ENCODE results near the gene IFNLR1. TPM values are rescaled to one million over a fixed set of nuclear protein-coding genes. Genes with fewer than 3 reads are reported as not detected.

IFNLR1 gene
- total and polyA plus RNA-seq, 2 donors = 0.51 to 0.79 TPM

DNA sequence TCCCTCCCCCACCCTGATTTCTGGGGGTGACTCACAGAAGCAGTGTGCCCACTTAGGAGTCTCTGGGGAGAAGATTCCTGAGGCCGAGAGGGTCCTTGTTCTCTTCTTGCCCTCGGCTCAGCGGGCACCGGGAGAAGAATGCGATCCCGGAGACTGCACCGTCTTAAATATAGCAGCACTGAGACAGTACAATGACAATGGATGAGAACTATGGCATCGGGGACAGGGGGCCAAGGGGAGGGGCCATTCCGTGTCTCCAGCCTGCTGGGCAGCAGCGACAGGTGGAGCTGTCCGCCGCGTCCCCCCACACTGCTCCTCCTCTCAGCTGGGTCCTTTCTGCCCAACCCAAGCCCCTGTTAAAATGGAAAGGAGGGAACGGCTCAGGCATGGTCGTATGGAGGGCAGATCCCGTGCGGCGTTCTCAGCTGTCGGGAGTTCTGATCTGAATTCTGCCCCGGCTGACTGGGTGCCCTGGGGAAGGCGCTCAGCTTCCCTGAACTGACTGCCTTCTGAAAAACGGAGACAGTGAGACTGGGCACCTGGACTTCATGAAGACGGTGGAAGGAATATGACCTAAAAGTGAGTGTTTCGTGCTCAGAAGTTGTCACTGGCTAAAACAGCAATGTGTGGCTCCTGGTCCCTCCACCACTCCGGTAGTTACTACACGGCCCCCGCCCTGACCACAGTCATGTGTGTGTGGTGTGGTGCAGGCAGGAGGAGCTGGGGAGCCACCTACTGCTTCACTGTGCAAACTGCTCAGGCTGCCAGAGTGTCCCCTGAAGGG is 74.9 kb downstream of the IFNLR1 start, which contains the start of gene MYOM3:
Gene MYOM3, minus strand, starts transcription at position 140 of the 784 bp plus-strand sequence. CDS start 3,499 bp downstream, outside the sequence.
- Histone ChIP-seq H3K36me3 (ENCODE audit: insufficient read depth) (no peaks in the 10 kb centered on the region), H3K27ac (ENCODE audit: low read depth) (no peak within 1 kb of the TSS), H3K4me3 (ENCODE audit: low read depth, low read length) (no peak within 1 kb of the TSS), H3K4me1 (ENCODE audit: insufficient read depth) (no peaks in the 10 kb centered on the region)
- 31% methylated on average over 27 of the region's 27 CpGs for WGBS
- DNase-seq (ENCODE audit: extremely low spot score) = peak; percentile 41

DNA sequence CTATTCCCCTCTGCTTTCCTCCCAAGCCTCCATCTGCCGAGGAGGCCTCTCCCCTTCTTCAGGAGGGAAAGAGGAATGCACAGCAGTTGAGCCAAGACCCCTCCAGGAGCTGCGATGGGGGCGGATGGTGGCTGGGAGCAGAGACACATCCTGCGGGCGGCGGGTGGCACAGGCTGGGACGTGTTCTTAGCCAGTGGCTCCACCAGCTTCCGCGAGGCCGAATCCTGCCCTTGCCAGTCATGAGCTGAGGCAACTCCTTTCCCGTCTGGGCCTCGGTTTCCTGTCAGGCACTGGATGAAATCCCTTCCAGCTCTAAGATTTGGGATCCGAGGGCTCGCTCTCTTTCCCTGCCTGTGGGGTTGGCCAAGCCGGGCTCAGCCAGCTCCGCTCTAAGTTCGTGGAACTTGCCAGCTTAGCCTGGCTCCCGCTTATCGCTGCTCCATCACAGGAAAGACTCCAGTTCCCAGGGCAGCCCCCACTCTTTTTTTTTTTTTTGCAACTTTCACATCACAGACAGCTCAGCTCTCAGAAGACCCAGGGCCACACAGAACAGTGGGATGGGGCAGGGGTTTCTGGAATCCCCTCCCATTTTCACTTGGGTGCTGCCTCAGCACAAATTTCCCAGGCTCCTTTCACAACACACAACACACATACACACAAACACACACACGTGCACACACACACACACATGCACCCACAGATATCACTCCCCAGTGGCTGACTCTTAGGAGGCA is 75.7 kb downstream of the IFNLR1 start:
- 70% methylated on average over 20 of the region's 20 CpGs for WGBS
- Histone ChIP-seq H3K4me1 (ENCODE audit: insufficient read depth) (no peaks in the 10 kb centered on the region), H3K36me3 (ENCODE audit: insufficient read depth) (no peaks in the 10 kb centered on the region), H3K4me3 (ENCODE audit: low read depth, low read length) (no peak overlapping the region), H3K27ac (ENCODE audit: low read depth) (no peak overlapping the region)
- no peak for DNase-seq (ENCODE audit: extremely low spot score)

DNA sequence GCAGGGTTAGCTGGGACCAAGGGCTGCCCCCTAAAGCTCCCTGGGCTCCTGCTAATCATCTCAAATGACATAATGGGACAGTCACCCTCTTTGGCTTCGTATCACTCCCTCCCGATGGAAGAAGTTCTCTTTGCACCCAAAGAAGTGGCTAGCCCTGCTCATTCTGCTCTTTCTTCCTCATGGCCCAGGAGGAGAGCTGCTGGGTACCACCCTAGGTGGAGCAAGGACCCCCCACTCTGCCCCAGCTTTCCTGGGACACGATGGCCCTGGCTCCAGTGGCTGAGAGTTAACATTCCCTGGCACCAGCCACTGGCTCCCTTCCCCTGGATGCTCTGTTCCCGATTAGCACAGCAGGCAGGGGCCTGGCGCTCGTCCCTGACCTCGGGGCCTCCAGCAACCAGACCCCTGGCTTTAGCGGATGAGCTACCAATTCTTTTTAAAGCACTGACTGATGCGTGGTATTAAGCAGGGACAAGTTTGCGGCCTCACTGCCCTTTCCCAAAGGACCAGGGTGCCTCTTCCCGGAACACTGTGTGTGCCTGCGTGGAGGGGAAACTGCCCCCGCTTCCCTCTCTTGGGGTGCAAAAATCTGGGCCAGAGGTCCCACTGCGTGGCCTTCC is 76.3 kb downstream of the IFNLR1 start:
- Histone ChIP-seq H3K4me3 (ENCODE audit: low read depth, low read length) (no peak overlapping the region), H3K36me3 (ENCODE audit: insufficient read depth) (no peaks in the 10 kb centered on the region), H3K4me1 (ENCODE audit: insufficient read depth) (no peaks in the 10 kb centered on the region), H3K27ac (ENCODE audit: low read depth) (no peak overlapping the region)
- 66% methylated on average over 14 of the region's 14 CpGs for WGBS
- no peak for DNase-seq (ENCODE audit: extremely low spot score)

GRCh38 chr1:24109686-24110475 is 77.2 kb downstream of the IFNLR1 start:
- Histone ChIP-seq H3K27ac (ENCODE audit: low read depth) (no peak overlapping the region), H3K36me3 (ENCODE audit: insufficient read depth) (no peaks in the 10 kb centered on the region), H3K4me3 (ENCODE audit: low read depth, low read length) (no peak overlapping the region), H3K4me1 (ENCODE audit: insufficient read depth) (no peaks in the 10 kb centered on the region)
- DNase-seq (ENCODE audit: extremely low spot score) = no peak
- WGBS = 89% methylated on average over 15 of the region's 15 CpGs

DNA sequence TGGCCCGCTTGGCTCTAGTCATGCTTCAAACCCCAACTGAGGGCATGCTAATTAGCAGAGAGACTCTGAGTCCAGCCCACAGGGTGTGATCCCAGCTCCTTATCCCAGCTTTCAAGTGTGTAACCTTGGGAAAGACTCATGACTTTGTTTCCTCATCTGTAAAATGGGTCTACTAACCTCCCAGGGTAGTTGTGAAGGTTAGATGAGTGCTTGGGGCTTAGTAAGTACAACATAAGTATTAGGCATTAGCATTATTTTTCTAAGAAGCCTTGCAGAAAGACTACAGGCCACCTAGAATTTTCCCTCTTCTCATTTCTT is 78.0 kb downstream of the IFNLR1 start:
- no peak overlapping the region for H3K4me3 ChIP-seq (ENCODE audit: low read depth, low read length)

DNA sequence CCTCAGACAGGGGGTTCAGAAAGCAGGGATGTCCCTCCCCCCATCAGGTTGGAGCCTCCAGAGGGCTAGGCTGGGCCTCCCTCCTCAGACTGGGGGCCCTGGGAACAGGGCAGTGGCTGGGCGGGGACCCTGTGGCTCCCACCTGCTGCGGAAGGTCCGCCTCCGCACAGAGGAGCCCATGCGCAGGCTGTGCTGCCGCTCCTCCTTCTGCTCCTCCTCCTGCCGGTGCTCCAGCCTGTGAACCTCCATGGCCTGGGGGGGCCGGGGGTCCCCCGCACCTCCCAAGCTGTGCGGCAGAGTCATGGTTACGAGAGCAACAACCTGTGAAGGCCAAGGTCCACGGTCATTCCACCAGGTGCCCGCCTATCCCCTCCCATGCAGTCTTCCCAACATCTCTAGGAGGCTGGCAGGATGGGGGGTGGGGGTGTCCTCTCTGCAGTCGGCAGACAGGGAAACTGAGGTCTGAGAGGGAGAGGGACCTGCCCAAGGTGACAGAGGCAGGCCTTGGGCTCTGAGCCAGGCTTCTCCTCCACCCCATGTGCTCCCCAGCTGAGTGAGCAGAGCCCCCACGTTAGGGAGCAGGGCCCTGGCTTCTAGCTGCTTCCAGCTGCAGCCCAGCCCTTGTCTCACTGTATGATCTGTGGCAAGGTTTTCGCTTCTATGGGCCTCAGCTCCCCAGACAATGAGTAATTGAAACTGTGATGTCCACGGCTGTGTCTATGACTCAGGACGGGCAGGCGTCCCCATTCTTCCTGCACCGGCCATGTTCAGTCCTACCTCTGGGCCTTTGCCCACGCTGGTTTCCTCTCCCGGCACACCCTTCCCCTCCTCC is 78.5 kb downstream of the IFNLR1 start:
- no peak overlapping the region for H3K27ac ChIP-seq (ENCODE audit: low read depth)
- H3K36me3 ChIP-seq (ENCODE audit: insufficient read depth) = no peaks in the 10 kb centered on the region
- 76% methylated on average over 22 of the region's 22 CpGs for WGBS
- H3K4me1 ChIP-seq (ENCODE audit: insufficient read depth) = no peaks in the 10 kb centered on the region
- DNase-seq (ENCODE audit: extremely low spot score) = no peak
- no peak overlapping the region for H3K4me3 ChIP-seq (ENCODE audit: low read depth, low read length)

More for the DNA sequence above, 78.0 kb downstream of the IFNLR1 start:
- H3K27ac ChIP-seq (ENCODE audit: low read depth) = no peak overlapping the region
- H3K36me3 ChIP-seq (ENCODE audit: insufficient read depth) = no peaks in the 10 kb centered on the region
- DNase-seq (ENCODE audit: extremely low spot score) = no peak
- 90% methylated on average over 1 of the region's 1 CpG for WGBS
- no peaks in the 10 kb centered on the region for H3K4me1 ChIP-seq (ENCODE audit: insufficient read depth)

GRCh38 chr1:24107462-24108138 is 79.5 kb downstream of the IFNLR1 start:
- Histone ChIP-seq H3K36me3 (ENCODE audit: insufficient read depth) (no peaks in the 10 kb centered on the region), H3K4me1 (ENCODE audit: insufficient read depth) (no peaks in the 10 kb centered on the region), H3K27ac (ENCODE audit: low read depth) (no peak overlapping the region), H3K4me3 (ENCODE audit: low read depth, low read length) (no peak overlapping the region)
- 77% methylated on average over 18 of the region's 18 CpGs for WGBS
- no peak for DNase-seq (ENCODE audit: extremely low spot score)

DNA sequence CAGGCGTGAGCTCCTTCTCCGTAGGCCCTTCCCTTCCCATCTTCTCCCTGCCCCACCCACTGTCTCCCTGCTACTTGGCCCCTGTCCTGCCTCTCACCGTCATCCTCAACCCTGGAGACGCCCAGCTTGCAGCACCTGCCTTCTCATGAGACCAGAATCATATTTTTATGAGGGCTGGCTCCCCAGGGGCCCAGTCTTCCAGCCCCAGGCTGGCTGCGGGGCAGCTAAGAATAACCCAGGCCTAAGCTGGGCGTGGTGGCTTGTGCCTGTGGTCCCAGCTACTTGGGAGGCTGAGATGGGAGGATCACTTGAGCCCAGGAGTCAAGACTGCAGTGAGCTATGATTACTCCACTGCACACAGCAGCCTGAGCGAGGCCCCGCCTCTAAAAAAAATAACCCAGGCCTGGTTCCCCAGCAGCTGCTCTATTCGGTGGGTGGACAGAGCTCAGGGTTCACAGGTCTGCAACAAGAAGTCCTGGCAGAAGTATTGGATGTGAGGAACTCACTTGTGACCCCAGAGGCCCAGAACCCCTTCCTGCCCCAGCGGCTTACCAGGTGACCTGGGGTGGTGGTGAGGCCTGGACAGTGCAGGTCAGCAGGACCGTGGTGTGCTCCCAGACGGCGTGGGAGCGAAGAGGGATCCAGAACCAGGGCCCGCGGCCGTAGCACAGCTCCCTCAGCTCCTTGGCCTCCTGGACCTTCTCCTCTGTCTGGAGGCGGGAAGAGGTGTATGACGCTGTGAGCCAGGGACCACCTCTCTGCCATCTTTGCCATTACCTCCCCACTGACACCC is 81.5 kb downstream of the IFNLR1 start:
- Histone ChIP-seq H3K4me1 (ENCODE audit: insufficient read depth) (no peaks in the 10 kb centered on the region), H3K4me3 (ENCODE audit: low read depth, low read length) (no peak overlapping the region), H3K27ac (ENCODE audit: low read depth) (no peak overlapping the region), H3K36me3 (ENCODE audit: insufficient read depth) (no peaks in the 10 kb centered on the region)
- WGBS = 89% methylated on average over 19 of the region's 19 CpGs
- no peak for DNase-seq (ENCODE audit: extremely low spot score)

DNA sequence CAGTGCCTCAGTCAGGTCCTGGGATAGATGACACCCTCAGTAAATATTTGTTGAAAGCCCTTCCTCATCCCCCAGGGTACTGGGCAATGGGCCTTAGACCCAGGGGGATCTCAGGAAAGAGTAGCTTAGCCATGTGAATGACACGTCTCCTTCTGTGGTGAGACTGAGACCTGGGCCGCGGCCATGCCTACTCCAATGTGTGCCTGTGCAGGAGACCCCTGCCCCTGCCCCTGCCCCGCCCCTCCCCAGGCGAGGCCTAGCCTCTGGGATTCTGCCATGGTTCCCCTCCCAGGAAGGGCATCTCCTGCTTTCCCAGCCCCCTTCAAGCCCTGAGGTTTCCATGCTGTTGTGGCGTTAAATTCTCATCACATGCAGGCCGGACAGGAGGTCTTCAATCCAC is 82.2 kb downstream of the IFNLR1 start:
- Histone ChIP-seq H3K36me3 (ENCODE audit: insufficient read depth) (no peaks in the 10 kb centered on the region), H3K27ac (ENCODE audit: low read depth) (no peak overlapping the region), H3K4me3 (ENCODE audit: low read depth, low read length) (no peak overlapping the region), H3K4me1 (ENCODE audit: insufficient read depth) (no peaks in the 10 kb centered on the region)
- WGBS = 94% methylated on average over 7 of the region's 7 CpGs
- no peak for DNase-seq (ENCODE audit: extremely low spot score)

All from urinary bladder (tissue), 4 donors.